HG02884 (cell line): ENCODE results near the gene CHTF18.

Experiments
- ATAC-seq: cut with Tn5 transposase; IDR thresholded peaks from one replicate; pipeline ENCODE4 v1.9.1; 2021; ENCODE audit warnings: mild to moderate bottlenecking, moderate library complexity; ENCODE audit not compliant: unreplicated experiment

Gene CHTF18

DNA sequence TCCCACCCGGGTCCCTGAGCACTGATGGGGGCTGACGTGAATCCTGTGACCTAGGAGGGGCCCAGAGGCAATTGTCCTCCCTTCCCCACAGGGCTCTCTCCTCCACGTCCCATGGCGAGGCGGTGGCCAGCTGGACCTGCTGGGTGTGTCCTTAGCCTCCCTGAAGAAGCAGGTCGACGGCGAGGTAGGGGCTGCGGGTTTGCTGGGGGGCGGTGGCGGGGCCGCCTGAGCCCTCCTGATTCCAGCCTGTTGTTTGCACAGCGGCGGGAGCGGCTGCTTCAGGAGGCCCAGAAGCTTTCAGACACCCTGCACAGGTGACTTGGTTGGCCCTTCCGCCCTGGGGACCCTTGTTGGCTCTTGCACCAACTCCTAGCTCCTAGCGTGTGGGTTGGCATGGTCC is 1.7 kb downstream of the CHTF18 start:
- no peak for ATAC-seq

DNA sequence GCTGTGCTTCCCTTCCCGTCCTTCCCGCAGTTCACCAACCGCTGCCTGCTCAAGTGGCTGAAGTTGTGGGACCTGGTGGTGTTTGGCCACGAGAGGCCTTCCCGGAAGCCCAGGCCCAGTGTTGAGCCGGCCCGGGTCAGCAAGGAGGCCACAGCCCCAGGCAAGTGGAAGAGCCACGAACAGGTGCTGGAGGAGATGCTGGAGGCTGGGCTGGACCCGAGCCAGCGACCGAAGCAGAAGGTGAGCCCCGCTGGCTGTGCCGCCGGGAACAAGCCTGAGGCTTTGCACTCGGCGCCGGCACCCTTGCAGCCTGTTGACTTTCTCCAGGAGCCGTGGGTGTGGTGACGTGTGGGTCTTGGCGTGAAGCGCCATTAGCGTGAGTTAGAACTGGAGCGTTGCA is 2.7 kb downstream of the CHTF18 start:
- no peak for ATAC-seq

DNA sequence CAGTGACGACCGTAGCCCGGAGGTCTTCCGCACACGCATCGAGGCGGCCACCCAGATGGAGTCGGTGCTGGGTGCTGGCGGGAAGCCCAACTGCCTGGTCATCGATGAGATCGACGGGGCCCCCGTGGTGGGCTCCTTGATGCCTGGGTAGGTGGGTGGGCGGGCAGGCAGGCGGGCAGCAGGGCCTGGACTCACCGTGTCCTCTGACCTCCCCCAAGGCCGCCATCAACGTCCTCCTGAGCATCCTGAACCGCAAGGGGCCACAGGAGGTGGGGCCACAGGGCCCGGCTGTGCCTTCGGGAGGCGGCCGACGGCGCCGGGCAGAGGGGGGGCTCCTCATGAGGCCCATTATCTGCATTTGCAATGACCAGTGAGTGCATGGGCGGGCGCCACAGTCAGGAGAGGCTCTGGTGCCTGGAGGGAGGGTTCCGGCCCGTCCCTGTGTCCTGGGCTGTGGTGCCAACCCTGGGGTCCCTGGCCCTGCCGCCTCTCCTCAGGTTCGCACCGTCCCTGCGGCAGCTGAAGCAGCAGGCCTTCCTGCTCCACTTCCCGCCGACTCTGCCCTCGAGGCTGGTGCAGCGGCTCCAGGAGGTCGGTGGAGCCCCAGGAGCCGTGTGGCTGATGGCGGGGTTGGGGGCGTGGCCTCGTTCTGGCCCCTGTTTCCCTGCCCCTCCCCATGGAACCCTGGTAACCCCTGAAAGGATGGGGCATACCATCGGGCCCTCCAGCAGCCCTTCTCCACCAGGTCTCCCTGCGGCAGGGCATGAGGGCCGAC is 4.0 kb downstream of the CHTF18 start:
- ATAC-seq: no peak

DNA sequence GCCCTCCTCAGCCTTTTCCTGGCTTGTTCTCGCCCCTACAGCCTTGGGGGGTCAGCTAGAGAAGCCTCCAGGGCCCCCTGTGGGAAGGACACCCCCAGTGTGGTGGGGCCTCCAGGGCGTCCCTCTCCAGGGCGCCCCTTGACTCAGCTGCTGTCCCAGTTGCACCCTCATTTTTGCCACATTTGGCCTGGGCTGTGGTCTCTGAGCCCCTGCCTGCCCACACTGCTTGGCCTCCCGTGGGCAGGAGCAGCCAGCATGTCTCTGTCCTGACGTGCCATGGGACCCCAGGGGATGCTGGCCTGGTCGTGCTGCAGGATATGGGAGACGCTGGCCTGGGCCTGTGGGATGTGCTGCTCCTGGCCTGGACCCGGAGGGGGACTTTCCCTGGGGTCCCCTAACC is 5.0 kb downstream of the CHTF18 start:
- ATAC-seq: no peak

DNA sequence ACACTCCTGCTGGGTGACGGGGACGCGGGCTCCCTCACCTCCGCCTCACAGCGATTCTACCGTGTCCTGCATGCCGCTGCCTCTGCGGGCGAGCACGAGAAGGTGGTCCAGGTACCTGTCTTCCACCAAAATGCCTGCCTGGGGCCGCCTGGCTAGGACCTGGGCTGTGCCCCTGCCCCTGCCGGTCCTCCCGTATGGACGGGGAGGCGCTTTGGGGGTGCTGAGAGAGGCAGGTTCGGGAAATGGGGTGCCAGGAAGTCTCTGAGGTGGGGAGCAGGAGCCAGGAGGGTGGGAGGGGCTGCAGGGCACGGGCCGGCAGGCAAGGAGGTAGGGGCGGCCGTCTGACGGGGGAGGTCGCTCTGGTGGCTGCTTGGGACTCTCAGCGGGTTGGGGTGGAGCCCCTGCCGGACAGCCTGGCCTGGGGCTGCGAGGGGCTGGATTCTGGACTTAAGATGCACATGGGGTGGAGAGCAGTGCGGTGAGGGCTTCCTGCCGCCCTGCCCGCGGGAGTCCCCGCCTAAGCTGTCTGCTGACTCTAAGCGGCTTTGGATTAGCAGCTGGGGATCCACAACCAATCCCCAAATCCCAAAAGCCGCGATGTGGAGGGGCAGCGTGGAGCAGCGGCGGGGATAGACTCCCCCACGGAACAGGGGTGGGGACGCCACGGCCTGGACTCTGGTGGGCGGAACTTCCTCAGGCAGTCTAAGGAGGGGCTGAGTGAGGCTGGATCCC is 5.8 kb downstream of the CHTF18 start:
- no peak for ATAC-seq

DNA sequence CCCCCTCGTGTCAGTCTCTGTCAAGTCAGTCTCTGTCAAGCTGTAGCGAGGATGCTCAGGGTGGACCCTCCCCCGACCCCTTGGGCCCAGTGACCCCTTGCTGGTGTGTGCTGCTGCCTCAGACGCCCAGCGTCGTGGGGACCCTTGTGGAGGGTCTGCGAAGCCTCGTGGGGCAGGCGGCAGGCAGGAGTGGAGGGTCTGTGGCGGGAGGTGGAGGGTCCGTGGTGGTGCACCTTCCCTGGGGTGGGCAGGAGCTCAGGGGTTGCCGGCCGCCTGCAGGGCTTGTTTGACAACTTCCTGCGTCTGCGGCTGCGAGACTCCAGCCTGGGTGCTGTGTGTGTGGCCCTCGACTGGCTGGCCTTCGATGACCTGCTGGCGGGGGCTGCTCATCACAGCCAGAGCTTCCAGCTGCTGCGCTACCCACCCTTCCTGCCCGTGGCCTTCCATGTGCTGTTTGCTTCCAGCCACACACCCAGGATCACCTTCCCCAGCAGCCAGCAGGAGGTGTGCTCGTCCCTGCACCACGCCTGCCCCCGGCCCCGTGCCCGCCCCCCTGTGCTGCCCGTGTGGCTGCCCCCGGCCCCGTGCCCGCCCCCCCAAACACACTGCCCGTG is 6.5 kb downstream of the CHTF18 start:
- no peak for ATAC-seq

DNA sequence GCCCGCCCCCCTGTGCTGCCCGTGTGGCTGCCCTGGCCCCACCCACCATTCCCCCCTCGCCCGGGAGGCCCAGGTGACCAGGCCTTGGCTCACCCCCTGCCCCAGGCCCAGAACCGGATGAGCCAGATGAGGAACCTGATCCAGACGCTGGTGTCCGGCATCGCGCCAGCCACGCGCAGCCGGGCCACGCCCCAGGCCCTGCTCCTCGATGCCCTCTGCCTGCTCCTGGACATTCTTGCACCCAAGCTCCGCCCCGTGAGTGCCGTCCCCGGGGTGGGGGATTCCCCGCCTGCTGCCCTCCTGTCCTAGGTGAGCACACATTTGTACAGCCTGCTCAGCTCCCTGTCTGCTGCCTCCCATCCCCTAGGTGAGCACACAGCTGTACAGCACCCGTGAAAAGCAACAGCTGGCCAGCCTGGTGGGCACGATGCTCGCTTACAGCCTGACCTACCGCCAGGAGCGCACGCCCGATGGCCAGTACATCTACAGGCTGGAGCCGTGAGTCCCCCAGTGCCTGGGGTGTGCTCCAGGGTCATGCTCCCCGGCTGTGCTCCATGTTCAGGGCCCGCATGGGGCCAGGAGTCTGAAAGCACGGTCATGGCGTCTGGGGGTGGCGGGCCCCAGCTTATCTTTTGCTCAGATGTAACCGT is 7.3 kb downstream of the CHTF18 start:
- no peak for ATAC-seq

DNA sequence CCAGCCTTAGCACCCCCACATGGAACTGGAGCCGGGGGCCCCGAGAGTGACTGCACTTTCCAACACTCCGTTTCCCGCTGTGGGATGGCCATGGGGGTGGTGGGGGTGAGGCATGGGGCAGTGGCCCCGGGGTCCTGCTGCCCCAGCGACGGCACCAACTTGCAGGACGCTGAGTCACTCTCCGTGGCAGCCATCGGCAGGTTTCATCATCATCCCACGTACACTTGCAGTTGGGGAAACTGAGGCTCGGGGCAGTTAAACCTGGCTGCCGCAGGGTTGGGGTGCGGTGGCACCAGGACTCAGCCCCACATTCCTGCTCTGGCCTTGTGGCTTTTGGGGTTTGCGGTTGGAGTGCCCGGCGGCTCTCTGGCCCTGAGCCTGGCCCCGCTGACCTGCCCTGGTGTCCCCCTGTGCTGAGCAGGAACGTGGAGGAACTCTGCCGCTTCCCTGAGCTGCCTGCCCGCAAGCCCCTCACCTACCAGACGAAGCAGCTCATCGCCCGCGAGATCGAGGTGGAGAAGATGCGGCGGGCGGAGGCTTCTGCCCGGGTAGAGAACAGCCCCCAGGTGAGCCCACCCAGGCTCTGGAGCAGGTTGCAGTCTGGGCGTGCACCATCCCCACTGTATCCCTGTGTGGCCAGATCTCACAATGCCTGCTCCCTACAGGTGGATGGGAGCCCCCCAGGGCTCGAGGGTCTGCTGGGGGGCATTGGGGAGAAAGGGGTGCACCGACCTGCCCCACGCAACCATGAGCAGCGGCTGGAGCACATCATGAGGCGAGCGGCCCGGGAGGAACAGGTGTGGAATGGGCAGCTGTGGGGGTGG is 8.1 kb downstream of the CHTF18 start:
- no peak for ATAC-seq

DNA sequence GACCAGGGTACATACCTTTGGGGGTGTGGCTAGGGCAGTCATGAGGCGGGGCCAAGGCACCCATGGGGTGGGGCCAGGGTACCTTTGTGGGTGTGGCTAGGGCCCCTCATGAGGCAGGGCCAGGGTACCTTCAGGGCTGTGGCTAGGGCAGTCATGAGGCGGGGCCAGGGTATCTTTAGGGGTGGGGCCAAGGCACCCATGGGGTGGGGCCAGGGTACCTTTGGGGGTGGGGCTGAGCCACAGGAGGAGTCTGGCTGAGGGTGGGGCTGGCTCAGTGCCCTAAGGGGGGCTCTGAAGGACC is 8.7 kb downstream of the CHTF18 start:
- ATAC-seq: no peak

DNA sequence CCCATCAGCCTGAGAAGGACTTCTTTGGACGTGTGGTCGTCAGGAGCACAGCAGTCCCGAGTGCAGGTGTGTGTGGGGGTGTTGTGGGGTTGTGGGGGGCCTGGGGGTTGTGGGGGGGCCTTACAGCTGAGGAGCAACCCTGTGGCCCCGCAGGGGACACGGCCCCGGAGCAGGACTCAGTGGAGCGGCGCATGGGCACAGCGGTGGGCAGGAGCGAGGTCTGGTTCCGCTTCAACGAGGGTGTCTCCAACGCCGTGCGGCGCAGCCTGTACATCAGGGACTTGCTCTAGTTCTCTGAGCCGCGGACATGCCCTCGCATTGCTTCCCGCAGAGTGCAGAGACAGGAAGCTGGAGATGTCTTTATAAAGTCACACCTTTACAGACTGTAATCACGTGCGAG is 9.3 kb downstream of the CHTF18 start:
- no peak for ATAC-seq

DNA sequence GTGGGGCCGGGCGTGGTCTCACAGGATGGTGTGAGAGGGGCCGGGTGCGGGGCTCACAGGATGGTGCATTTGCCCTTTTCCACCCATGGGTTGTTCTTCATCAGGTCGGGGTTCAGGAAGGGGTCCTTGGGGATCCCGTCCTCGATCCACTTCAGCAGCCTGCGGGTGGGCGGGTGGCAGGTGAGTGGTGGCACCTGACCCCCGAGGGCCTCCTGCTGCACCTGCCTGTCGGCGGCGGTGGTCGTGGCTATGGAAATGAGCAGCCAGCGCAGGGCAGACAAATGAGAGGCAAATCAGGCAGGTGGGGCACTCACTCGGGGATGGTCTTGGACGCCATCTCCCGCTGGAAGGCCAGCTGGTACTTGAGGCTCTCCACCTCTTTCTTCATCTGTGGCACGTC is 10.2 kb downstream of the CHTF18 start:
- ATAC-seq: no peak

DNA sequence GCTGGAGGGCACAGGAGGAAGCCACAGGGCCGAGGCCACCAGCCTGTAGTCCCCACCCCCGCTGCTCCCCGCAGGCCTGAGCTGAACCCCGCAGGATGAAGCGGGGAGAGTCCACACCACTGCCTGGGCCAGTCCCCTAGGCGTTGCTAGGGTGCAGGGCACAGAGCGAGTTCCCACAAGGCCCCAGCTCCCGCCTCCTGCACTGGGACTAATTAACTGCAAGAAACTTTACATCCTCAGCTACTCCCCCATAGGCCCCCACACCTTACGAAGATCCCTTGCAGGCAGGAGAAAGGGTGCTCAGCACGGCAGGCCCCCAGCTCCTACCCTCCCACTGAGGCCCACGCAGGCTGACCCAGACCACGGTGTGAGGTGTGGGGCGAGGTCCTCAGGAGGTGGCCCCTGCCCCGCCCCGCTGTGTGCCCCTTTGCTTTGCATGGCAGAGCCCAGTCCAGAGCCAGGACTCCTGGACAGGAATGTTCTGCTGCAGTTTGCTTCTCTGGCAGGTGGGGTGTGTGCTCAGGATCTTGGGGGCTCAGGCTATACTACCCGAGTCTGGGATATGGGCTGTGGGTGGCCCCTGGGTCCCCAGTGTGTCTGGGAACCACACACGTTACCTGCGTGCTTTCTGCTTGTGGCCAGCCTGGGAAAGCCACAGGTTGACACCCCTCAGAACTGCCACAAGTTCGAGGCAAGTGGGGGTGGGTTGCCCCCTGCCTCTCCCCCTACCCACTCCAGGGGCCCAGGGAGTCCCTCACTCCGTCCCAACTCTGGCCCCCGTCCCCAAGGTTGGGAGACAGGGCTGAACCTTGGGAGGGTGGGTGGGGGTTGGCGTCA is 10.9 kb downstream of the CHTF18 start:
- ATAC-seq: no peak

DNA sequence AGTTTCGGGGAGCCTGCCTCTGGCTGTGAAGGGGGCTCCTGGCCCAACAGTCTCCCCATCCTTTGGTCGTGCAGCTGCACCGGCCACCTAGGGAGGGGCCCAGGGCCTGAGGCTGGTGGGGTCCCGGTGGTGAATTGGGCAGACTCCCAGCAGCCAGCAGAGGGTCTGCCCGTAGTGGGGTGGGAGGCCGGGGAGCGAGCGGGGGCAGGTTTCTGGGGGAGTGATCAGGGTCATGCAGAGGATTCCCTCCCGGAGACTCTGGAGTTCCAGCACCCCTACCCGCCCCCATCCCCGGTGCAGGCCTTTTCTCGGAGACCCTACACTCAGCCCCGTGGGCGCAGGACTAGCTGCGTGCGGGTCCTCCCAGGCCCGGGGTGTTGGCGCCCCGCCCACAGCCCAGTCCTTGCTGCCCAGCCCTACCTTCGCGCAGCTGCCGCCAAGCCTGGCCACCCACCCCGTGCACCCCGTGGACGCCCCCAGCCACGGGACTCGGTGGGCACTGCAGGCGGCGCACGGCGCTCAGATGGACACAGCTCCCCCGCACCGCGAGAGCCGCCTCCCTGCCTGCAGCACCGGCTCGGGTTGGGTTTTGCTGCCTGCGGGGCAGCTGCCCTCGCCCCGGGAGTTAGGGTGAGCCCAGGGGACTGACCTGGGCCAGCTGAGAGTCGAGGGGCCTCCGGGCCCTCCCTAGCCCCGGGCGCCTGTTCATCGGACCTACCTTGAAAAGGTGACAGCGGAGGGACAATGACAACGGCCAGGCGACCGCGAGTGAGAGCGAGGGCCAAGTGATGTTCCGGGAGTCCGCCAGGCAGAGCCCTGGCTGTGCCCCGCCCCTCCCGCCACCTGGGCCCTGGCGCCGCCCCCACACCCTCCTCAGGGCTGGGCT is 11.8 kb downstream of the CHTF18 start, which contains the start of gene GNG13:
Gene GNG13 (minus strand): TSS at position 787 of the 886 bp plus-strand sequence. CDS start 1,657 bp downstream, outside the sequence.
- ATAC-seq: no peak

DNA sequence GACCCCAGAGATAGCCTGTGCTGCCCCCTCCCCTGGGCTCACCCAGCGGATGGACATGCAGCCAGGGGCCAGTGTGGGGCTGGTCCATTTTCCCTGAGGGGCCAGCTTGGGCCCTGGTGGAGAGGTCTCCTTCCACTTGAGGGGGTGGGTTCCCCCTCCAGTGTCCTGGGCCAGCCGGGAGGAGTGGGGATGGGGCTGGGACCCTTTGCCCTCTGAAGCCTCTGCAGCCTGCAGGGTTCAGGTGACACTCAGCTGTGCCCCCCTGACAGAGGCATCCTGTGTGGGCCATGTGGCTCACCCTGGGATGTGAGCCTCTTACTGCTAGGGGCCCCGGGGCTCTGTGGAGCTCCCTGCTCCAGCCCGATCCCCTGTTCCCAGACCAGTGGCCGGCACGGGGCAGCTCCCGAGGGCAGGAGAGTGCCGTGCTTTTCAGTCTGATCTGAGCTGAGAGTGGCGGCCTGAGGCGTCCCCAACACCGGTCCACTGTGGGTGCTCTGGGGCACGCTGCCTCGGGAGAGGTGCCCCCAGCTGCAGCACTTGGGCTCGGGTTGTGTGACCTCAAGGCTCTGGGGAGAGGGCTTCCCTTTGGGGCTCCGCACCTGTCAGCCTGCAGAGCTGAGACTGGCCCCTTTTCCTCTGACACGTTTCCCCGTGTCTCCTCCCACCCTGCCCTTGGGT is 12.6 kb downstream of the CHTF18 start:
- ATAC-seq: no peak

DNA sequence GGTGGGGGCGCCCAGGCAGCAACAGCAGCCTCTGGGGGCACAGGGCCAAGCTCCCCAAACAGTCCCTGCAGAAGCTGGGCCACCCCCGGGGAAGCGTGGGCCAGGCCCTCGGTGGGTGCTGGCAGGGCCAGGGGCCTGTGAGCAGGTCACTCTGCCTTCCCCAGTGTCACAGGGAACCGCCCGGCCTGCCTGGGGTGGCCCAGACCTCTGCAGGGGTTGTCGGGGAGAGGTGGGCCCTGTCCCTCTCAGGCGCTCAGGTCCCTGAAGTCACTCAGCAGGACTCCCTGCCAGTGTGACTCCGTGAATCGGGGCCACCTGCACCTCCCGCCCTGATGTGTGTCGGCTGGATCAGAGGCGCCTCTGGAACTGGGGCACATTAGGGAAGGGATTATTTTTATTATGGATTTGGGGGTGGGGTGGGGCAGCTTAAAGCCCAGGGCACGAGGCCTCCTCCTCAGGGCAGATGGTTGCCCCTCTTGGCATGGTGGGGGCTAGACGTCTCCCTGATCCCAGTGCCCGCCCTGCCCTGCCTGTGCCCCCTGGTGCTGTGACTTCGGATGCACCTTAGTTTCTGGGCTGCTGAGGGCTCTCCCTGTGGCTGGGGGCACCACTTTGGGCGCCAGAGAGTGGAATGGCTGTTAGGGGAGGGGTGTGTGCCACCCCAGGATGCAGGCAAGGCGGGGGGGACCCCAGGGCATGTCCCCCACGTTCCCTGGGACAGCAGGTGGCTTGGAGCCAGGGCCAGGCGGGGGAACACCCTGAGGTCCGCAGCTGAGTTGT is 13.4 kb downstream of the CHTF18 start:
- no peak for ATAC-seq

DNA sequence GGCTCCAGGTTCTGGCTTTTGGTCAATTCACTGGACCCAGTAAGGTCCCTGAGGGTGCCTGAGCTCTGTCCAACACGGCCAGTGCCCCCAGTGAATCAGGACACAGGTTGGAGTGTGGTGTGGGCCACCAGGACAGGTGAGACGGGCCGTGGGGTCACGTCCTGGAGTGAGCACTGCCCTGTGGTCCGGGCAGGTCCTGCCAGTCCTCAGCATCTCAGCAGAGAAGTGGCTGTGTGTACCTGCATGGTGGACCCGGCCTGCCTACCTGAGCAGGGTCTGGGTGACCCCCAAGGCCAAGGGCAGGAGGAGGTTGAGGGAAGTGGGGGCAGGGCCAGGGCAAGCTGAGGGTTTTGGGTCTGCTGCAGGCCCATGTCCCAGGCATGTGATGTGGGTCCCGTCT is 14.0 kb downstream of the CHTF18 start:
- no peak for ATAC-seq

DNA sequence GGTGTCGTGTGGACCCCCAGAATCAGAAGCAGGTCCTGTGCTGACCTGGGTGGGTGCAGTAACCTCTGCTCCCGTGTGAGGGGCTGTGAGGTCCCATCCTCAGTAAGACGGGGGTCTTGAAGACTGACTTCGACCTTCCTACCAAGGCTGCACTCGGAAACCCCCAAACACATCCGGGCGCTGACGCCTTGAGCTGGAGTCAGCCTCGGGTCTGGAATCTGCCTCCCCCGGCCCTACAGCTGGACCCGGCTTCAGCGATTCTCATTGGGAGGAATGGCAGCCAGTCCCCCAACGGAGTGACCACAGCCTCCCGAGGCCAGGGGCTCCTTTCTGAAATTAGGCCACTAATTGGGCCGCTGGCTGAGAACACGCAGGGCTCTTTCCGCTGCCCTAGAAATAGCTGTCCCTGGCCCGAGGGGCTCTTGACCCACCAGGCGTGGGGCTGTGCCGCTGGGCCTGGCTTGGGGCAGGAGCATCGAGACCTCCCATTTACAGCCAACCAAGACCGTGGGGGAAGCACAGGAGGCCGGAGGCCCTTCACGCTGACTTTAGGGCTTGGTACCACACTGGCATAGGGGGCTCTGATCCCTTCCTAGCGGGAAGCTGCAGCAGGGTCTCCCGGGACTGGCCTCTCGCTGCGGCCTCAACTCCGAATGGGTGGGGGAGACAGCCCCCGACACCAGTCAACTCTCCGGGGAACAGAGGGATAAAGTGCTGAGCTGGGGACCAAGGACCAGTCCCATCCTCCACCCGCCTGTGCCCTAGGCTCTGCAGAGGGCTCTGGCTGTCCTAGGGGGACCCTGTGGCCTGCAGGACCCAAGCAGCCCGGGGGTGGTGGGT is 14.7 kb downstream of the CHTF18 start:
- no peak for ATAC-seq
